ENCODE measurements around the gene GPI.

- no peak for TF ChIP-seq REST (IDR thresholded peaks at IDR 0.05; ENCODE audit: insufficient read depth in 1 of 2, low read depth in 2 of 2, low read length in 2 of 2)
- no peak for TF ChIP-seq FOXP2 (optimal IDR thresholded peaks at IDR 0.05; ENCODE audit: borderline replicate concordance, extremely low read depth, extremely low read length, insufficient read depth)
- no peak for TF ChIP-seq SIN3A (IDR thresholded peaks at IDR 0.05; ENCODE audit: borderline replicate concordance, insufficient read depth, low read length)
- TF ChIP-seq POLR2AphosphoS5 (IDR thresholded peaks at IDR 0.05; ENCODE audit: low read depth, low read length), result no peak
- TF ChIP-seq TAF1 (IDR thresholded peaks at IDR 0.05; ENCODE audit: borderline replicate concordance, insufficient read depth, low read length), result no peak
Measured at GRCh38 chr19:34345947-34346351, 19.0 kb upstream of the GPI start.
